IPS-20b (cell line): ENCODE data around the gene EME2.

Source experiments
- H3K27ac ChIP-seq: one replicate; pipeline ENCODE4 v1.5.1; 2013; ENCODE audit warnings: low read length
- H3K27me3 ChIP-seq: 2 replicates; pipeline ENCODE4 v1.6.1; 2013; ENCODE audit warnings: mild to moderate bottlenecking, low read length, inconsistent platforms; ENCODE audit not compliant: insufficient read depth
- H3K36me3 ChIP-seq: 2 replicates; pipeline ENCODE4 v1.6.1; 2013; ENCODE audit warnings: low read depth, mild to moderate bottlenecking, inconsistent platforms, low read length, moderate library complexity; ENCODE audit not compliant: insufficient read depth
- H3K4me1 ChIP-seq: 2 replicates; pipeline ENCODE4 v1.6.1; 2013; ENCODE audit warnings: mild to moderate bottlenecking, control low read depth, inconsistent platforms, low read length, moderate library complexity; ENCODE audit not compliant: insufficient read depth
- H3K4me3 ChIP-seq: 2 replicates; pipeline ENCODE4 v1.5.1; 2013; ENCODE audit warnings: mild to moderate bottlenecking, low read length, inconsistent platforms
- H3K9ac ChIP-seq: 2 replicates; pipeline ENCODE4 v1.6.1; 2013; ENCODE audit warnings: low read depth, mild to moderate bottlenecking, inconsistent platforms, low read length, moderate library complexity
- H3K9me3 ChIP-seq: 2 replicates; pipeline ENCODE4 v1.6.1; 2013; ENCODE audit warnings: mild to moderate bottlenecking, low read depth, low read length, inconsistent platforms; ENCODE audit not compliant: insufficient read depth

Gene EME2

GRCh38 chr16:1746693-1747195 is 25.9 kb upstream of the EME2 start:
- no peak overlapping the region for H3K9ac ChIP-seq
- H3K4me3 ChIP-seq, result no peak overlapping the region
- no peaks in the 10 kb centered on the region for H3K4me1 ChIP-seq
- H3K27ac ChIP-seq, result no peak overlapping the region
- H3K9me3 ChIP-seq, result no peaks in the 10 kb centered on the region
- H3K36me3 ChIP-seq, result peaks cover 17% of the 10 kb centered on the region; the same call in 1 of the 2 replicates
- no peaks in the 10 kb centered on the region for H3K27me3 ChIP-seq

- Histone ChIP-seq H3K4me3 (no peak overlapping the region), H3K9ac (no peak overlapping the region), H3K27ac (no peak overlapping the region), H3K36me3 (peaks cover 22% of the 10 kb centered on the region; the same call in 1 of the 2 replicates), H3K9me3 (no peaks in the 10 kb centered on the region), H3K4me1 (no peaks in the 10 kb centered on the region), H3K27me3 (no peaks in the 10 kb centered on the region)
These were observed 24.7 kb upstream of the EME2 start for GRCh38 chr16:1747934-1748333.

GRCh38 chr16:1749152-1750117 is 23.2 kb upstream of the EME2 start:
- H3K4me1 ChIP-seq, result no peaks in the 10 kb centered on the region
- H3K9me3 ChIP-seq, result no peaks in the 10 kb centered on the region
- peaks cover 22% of the 10 kb centered on the region; the same call in 1 of the 2 replicates for H3K36me3 ChIP-seq
- H3K27me3 ChIP-seq, result no peaks in the 10 kb centered on the region
- H3K9ac ChIP-seq, result no peak overlapping the region
- no peak overlapping the region for H3K4me3 ChIP-seq
- no peak overlapping the region for H3K27ac ChIP-seq

- Histone ChIP-seq H3K36me3 (peaks cover 22% of the 10 kb centered on the region; the same call in 1 of the 2 replicates), H3K27me3 (no peaks in the 10 kb centered on the region), H3K27ac (no peak overlapping the region), H3K4me1 (no peaks in the 10 kb centered on the region), H3K9ac (no peak overlapping the region), H3K9me3 (no peaks in the 10 kb centered on the region), H3K4me3 (no peak overlapping the region)
These were observed 20.7 kb upstream of the EME2 start for GRCh38 chr16:1751946-1752345.

- H3K36me3 ChIP-seq, result peaks cover 22% of the 10 kb centered on the region; the same call in 1 of the 2 replicates
- H3K4me1 ChIP-seq, result no peaks in the 10 kb centered on the region
- H3K4me3 ChIP-seq, result no peak overlapping the region
- H3K27me3 ChIP-seq, result no peaks in the 10 kb centered on the region
- H3K9me3 ChIP-seq, result no peaks in the 10 kb centered on the region
- H3K9ac ChIP-seq, result no peak overlapping the region
- H3K27ac ChIP-seq, result no peak overlapping the region
These were observed 19.8 kb upstream of the EME2 start for GRCh38 chr16:1752853-1753252.

GRCh38 chr16:1754204-1754603 is 18.4 kb upstream of the EME2 start:
- H3K9me3 ChIP-seq, result no peaks in the 10 kb centered on the region
- no peaks in the 10 kb centered on the region for H3K4me1 ChIP-seq
- no peaks in the 10 kb centered on the region for H3K27me3 ChIP-seq
- no peak overlapping the region for H3K9ac ChIP-seq
- H3K36me3 ChIP-seq, result peaks cover 13% of the 10 kb centered on the region; the same call in 1 of the 2 replicates
- no peak overlapping the region for H3K4me3 ChIP-seq
- no peak overlapping the region for H3K27ac ChIP-seq

GRCh38 chr16:1757714-1758461 is 14.7 kb upstream of the EME2 start:
- Histone ChIP-seq H3K4me3 (no peak overlapping the region), H3K27me3 (no peaks in the 10 kb centered on the region), H3K27ac (no peak overlapping the region), H3K4me1 (no peaks in the 10 kb centered on the region), H3K9ac (no peak overlapping the region), H3K9me3 (no peaks in the 10 kb centered on the region), H3K36me3 (no peaks in the 10 kb centered on the region)

GRCh38 chr16:1758923-1759322 is 13.7 kb upstream of the EME2 start:
- no peak overlapping the region for H3K27ac ChIP-seq
- no peak overlapping the region for H3K9ac ChIP-seq
- H3K4me3 ChIP-seq, result no peak overlapping the region
- H3K27me3 ChIP-seq, result no peaks in the 10 kb centered on the region
- H3K36me3 ChIP-seq, result no peaks in the 10 kb centered on the region
- no peaks in the 10 kb centered on the region for H3K9me3 ChIP-seq
- no peaks in the 10 kb centered on the region for H3K4me1 ChIP-seq

GRCh38 chr16:1759511-1759910 is 13.1 kb upstream of the EME2 start:
- Histone ChIP-seq H3K36me3 (no peaks in the 10 kb centered on the region), H3K27ac (no peak overlapping the region), H3K27me3 (no peaks in the 10 kb centered on the region), H3K9ac (no peak overlapping the region), H3K4me1 (peaks cover 4% of the 10 kb centered on the region; the same call in 1 of the 2 replicates), H3K4me3 (no peak overlapping the region), H3K9me3 (no peaks in the 10 kb centered on the region)

- Histone ChIP-seq H3K36me3 (0 out of 2 replicates have a peak, but pooled peaks cover 6% of the 10 kb centered on the region), H3K9me3 (no peaks in the 10 kb centered on the region), H3K27me3 (no peaks in the 10 kb centered on the region), H3K27ac (no peak overlapping the region), H3K4me3 (no peak overlapping the region), H3K4me1 (peaks cover 4% of the 10 kb centered on the region; the same call in 1 of the 2 replicates), H3K9ac (no peak overlapping the region)
These were observed 11.7 kb upstream of the EME2 start for GRCh38 chr16:1760911-1761310.

- H3K4me1 ChIP-seq, result peaks cover 4% of the 10 kb centered on the region; the same call in 1 of the 2 replicates
- no peak overlapping the region for H3K27ac ChIP-seq
- H3K27me3 ChIP-seq, result no peaks in the 10 kb centered on the region
- H3K4me3 ChIP-seq, result no peak overlapping the region
- H3K36me3 ChIP-seq, result 0 out of 2 replicates have a peak, but pooled peaks cover 6% of the 10 kb centered on the region
- H3K9me3 ChIP-seq, result no peaks in the 10 kb centered on the region
- no peak overlapping the region for H3K9ac ChIP-seq
These were observed 10.9 kb upstream of the EME2 start for GRCh38 chr16:1761751-1762150.
